Duodenal mucosa (tissue), 2 donors: ENCODE results near the gene LAMA4.
A peak's percentile ranks its signal among the peaks of the same experiment; 100 is the strongest.
"Not testable (repeated sequence)": the region's sequence is repeated elsewhere in the genome, so short reads cannot be mapped to it uniquely, and the experiment has no call there.

ENCODE experiments used
- H3K27ac ChIP-seq: one replicate; pipeline ENCODE4 v1.7.0; 2013; ENCODE audit warnings: low read depth, low read length
- H3K27me3 ChIP-seq, 2 donors: one replicate each; pipeline ENCODE4 v1.7.0; 2013; ENCODE audit warnings: low read length in 2 of 2, control low read depth in 1 of 2; ENCODE audit not compliant: insufficient read depth in 2 of 2, control insufficient read depth in 1 of 2
- H3K36me3 ChIP-seq, 2 donors: one replicate each; pipeline ENCODE4 v1.7.0; 2013; ENCODE audit warnings: low read length in 2 of 2, control low read depth in 1 of 2; ENCODE audit not compliant: insufficient read depth in 2 of 2, control insufficient read depth in 1 of 2
- H3K4me1 ChIP-seq, 2 donors: one replicate each; pipeline ENCODE4 v1.7.0; 2013; ENCODE audit warnings: low read length in 2 of 2, control low read depth in 1 of 2; ENCODE audit not compliant: insufficient read depth in 2 of 2, control insufficient read depth in 1 of 2
- H3K4me3 ChIP-seq, 2 donors: one replicate each; pipeline ENCODE4 v1.7.0; 2013; ENCODE audit warnings: low read length in 2 of 2, low read depth in 1 of 2
- H3K9ac ChIP-seq, 2 donors: one replicate each; pipeline ENCODE4 v1.7.0; 2013; ENCODE audit warnings: low read length in 2 of 2, low read depth in 1 of 2
- H3K9me3 ChIP-seq, 2 donors: one replicate each; pipeline ENCODE4 v1.7.0; 2013; ENCODE audit warnings: low read length in 2 of 2, control low read depth in 1 of 2; ENCODE audit not compliant: control insufficient read depth in 1 of 2

LAMA4 gene

GRCh38 chr6:112109262-112109661 lies 145.1 kb downstream of the LAMA4 start:
- Histone ChIP-seq H3K9me3 (no peaks in the 10 kb centered on the region), H3K27me3 (no peaks in the 10 kb centered on the region), H3K27ac (no peak overlapping the region), H3K4me3 (no peak overlapping the region), H3K9ac (no peak overlapping the region), H3K36me3 (peaks cover 0 to 7% of the 10 kb centered on the region in 2 donors), H3K4me1 (no peaks in the 10 kb centered on the region)

- Histone ChIP-seq H3K36me3 (peaks cover 0 to 3% of the 10 kb centered on the region in 2 donors), H3K27ac (no peak overlapping the region), H3K27me3 (no peaks in the 10 kb centered on the region), H3K4me1 (no peaks in the 10 kb centered on the region), H3K4me3 (no peak overlapping the region), H3K9me3 (no peaks in the 10 kb centered on the region), H3K9ac (no peak overlapping the region)
Measured at GRCh38 chr6:112106562-112106961, 147.8 kb downstream of the LAMA4 start.

- not testable (repeated sequence) for H3K9me3 ChIP-seq, H3K4me1 ChIP-seq, H3K9ac ChIP-seq, H3K27ac ChIP-seq, H3K27me3 ChIP-seq, H3K4me3 ChIP-seq, H3K36me3 ChIP-seq
Measured at GRCh38 chr6:112106026-112106425, 148.3 kb downstream of the LAMA4 start.

- no peak overlapping the region for H3K9ac ChIP-seq
- no peak overlapping the region for H3K27ac ChIP-seq
- H3K4me1 ChIP-seq = no peaks in the 10 kb centered on the region
- no peaks in the 10 kb centered on the region for H3K27me3 ChIP-seq
- H3K4me3 ChIP-seq = no peak overlapping the region
- no peaks in the 10 kb centered on the region for H3K36me3 ChIP-seq
- no peaks in the 10 kb centered on the region for H3K9me3 ChIP-seq
Measured at GRCh38 chr6:112100561-112100960, 153.8 kb downstream of the LAMA4 start.

- H3K4me3 ChIP-seq = no peak overlapping the region
- no peak overlapping the region for H3K9ac ChIP-seq
Measured at GRCh38 chr6:112096901-112097300, 157.5 kb downstream of the LAMA4 start.

GRCh38 chr6:112087916-112088315 lies 166.5 kb downstream of the LAMA4 start:
- Histone ChIP-seq H3K36me3 (no peaks in the 10 kb centered on the region), H3K9ac (peak overlapping the region; percentile 80 to 88), H3K27me3 (no peaks in the 10 kb centered on the region), H3K27ac (peak overlapping the region; percentile 53), H3K4me1 (peaks cover 5 to 8% of the 10 kb centered on the region in 2 donors), H3K4me3 (peak overlapping the region; percentile 93 to 96), H3K9me3 (no peaks in the 10 kb centered on the region)

More at GRCh38 chr6:112096901-112097300, 157.5 kb downstream of the LAMA4 start:
- Histone ChIP-seq H3K27me3 (no peaks in the 10 kb centered on the region), H3K9me3 (no peaks in the 10 kb centered on the region), H3K27ac (no peak overlapping the region), H3K4me1 (no peaks in the 10 kb centered on the region), H3K36me3 (no peaks in the 10 kb centered on the region)

- Histone ChIP-seq H3K9me3 (no peaks in the 10 kb centered on the region), H3K4me3 (peak within 1 kb of the TSS; percentile 93 to 96), H3K4me1 (peaks cover 5 to 8% of the 10 kb centered on the region in 2 donors), H3K27me3 (no peaks in the 10 kb centered on the region), H3K36me3 (no peaks in the 10 kb centered on the region), H3K27ac (peak within 1 kb of the TSS; percentile 73), H3K9ac (peak within 1 kb of the TSS; percentile 80 to 88)
Measured at GRCh38 chr6:112087136-112087911, 167.0 kb downstream of the LAMA4 start, which contains the start of the genes FAM229B and TUBE1. Gene FAM229B, plus strand, starts transcription at chr6:112087591. Its CDS starts 11,693 bp downstream, at chr6:112099284. Gene TUBE1, minus strand, starts transcription at chr6:112087482. Its CDS starts 48 bp downstream, at chr6:112087434.

GRCh38 chr6:112086744-112087135 lies 167.6 kb downstream of the LAMA4 start:
- peak overlapping the region; percentile 80 to 88 for H3K9ac ChIP-seq
- H3K4me3 ChIP-seq = peak overlapping the region; percentile 93 to 96
- H3K27ac ChIP-seq = peak overlapping the region; percentile 73
- no peaks in the 10 kb centered on the region for H3K36me3 ChIP-seq
- H3K4me1 ChIP-seq = peaks cover 8 to 9% of the 10 kb centered on the region in 2 donors
- H3K27me3 ChIP-seq = no peaks in the 10 kb centered on the region
- no peaks in the 10 kb centered on the region for H3K9me3 ChIP-seq

- Histone ChIP-seq H3K9me3 (no peaks in the 10 kb centered on the region), H3K36me3 (peaks cover 3 to 4% of the 10 kb centered on the region in 2 donors), H3K9ac (no peak overlapping the region), H3K27me3 (no peaks in the 10 kb centered on the region), H3K27ac (no peak overlapping the region), H3K4me3 (no peak overlapping the region), H3K4me1 (peaks cover 8 to 9% of the 10 kb centered on the region in 2 donors)
Measured at GRCh38 chr6:112085286-112086065, 168.9 kb downstream of the LAMA4 start.

- H3K27ac ChIP-seq = no peak overlapping the region
- H3K9me3 ChIP-seq = no peaks in the 10 kb centered on the region
- no peak overlapping the region for H3K4me3 ChIP-seq
- H3K36me3 ChIP-seq = peaks cover 9 to 11% of the 10 kb centered on the region in 2 donors
- H3K27me3 ChIP-seq = no peaks in the 10 kb centered on the region
- peaks cover 3 to 7% of the 10 kb centered on the region in 2 donors for H3K4me1 ChIP-seq
- no peak overlapping the region for H3K9ac ChIP-seq
Measured at GRCh38 chr6:112081569-112081968, 172.8 kb downstream of the LAMA4 start.
